GM21367 (cell line): ENCODE results near the gene PPM1M.
A peak's percentile ranks its signal among the peaks of the same experiment; 100 is the strongest.
"Not testable (repeated sequence)": the region's sequence is repeated elsewhere in the genome, so short reads cannot be mapped to it uniquely, and the experiment has no call there.

ENCODE experiments used
- ATAC-seq: cut with Tn5 transposase; IDR thresholded peaks from one replicate; pipeline ENCODE4 v1.9.1; 2021; ENCODE audit not compliant: unreplicated experiment

PPM1M gene

GRCh38 chr3:52277071-52277964 lies 31.8 kb downstream of the PPM1M start:
- peak; percentile 34 for ATAC-seq

- ATAC-seq: peak; percentile 43
Measured at GRCh38 chr3:52277972-52278509, 32.5 kb downstream of the PPM1M start.

- peak; percentile 70 for ATAC-seq
Measured at GRCh38 chr3:52278510-52279069, 33.0 kb downstream of the PPM1M start, which contains the start of gene WDR82. Gene WDR82 (minus strand): TSS chr3:52278649. CDS start chr3:52278361, 288 bp downstream.

GRCh38 chr3:52279596-52279995 lies 34.0 kb downstream of the PPM1M start:
- ATAC-seq: no peak

GRCh38 chr3:52280050-52280461 lies 34.5 kb downstream of the PPM1M start:
- ATAC-seq: no peak

- no peak for ATAC-seq
Measured at GRCh38 chr3:52281981-52282801, 36.6 kb downstream of the PPM1M start.

GRCh38 chr3:52283306-52283705 lies 37.7 kb downstream of the PPM1M start:
- no peak for ATAC-seq

- ATAC-seq: not testable (repeated sequence)
Measured at GRCh38 chr3:52284051-52284450, 38.5 kb downstream of the PPM1M start.

- no peak for ATAC-seq
Measured at GRCh38 chr3:52286777-52287110, 41.2 kb downstream of the PPM1M start.

- ATAC-seq: no peak
Measured at GRCh38 chr3:52288674-52289073, 43.1 kb downstream of the PPM1M start.

- no peak for ATAC-seq
Measured at GRCh38 chr3:52289338-52289746, 43.8 kb downstream of the PPM1M start.

- no peak for ATAC-seq
Measured at GRCh38 chr3:52289747-52290595, 44.4 kb downstream of the PPM1M start.

- ATAC-seq: no peak
Measured at GRCh38 chr3:52290596-52291507, 45.3 kb downstream of the PPM1M start.

- no peak for ATAC-seq
Measured at GRCh38 chr3:52291508-52292181, 46.1 kb downstream of the PPM1M start.

- no peak for ATAC-seq
Measured at GRCh38 chr3:52292247-52293065, 46.9 kb downstream of the PPM1M start.

GRCh38 chr3:52293491-52294319 lies 48.1 kb downstream of the PPM1M start:
- ATAC-seq: no peak
